Fibroblast of skin of left biceps (primary cell): ENCODE data around the gene BRI3BP.
"Not testable (repeated sequence)": the region's sequence is repeated elsewhere in the genome, so short reads cannot be mapped to it uniquely, and the experiment has no call there.

ENCODE experiments used
- DNase-seq, 2 experiments: peaks; one replicate each; pipeline ENCODE4 v3.0.0-alpha.2; 2013; ENCODE audit warnings: low read depth in 2 of 2

Gene BRI3BP

GRCh38 chr12:124972211-124972610, 21.2 kb upstream of the BRI3BP start:
- DNase-seq: no peak

GRCh38 chr12:124975276-124975675, 18.2 kb upstream of the BRI3BP start:
- DNase-seq: no peak

GRCh38 chr12:124976999-124977398, 16.4 kb upstream of the BRI3BP start:
- no peak for DNase-seq

GRCh38 chr12:124979568-124979967, 13.9 kb upstream of the BRI3BP start:
- DNase-seq: no peak

DNA sequence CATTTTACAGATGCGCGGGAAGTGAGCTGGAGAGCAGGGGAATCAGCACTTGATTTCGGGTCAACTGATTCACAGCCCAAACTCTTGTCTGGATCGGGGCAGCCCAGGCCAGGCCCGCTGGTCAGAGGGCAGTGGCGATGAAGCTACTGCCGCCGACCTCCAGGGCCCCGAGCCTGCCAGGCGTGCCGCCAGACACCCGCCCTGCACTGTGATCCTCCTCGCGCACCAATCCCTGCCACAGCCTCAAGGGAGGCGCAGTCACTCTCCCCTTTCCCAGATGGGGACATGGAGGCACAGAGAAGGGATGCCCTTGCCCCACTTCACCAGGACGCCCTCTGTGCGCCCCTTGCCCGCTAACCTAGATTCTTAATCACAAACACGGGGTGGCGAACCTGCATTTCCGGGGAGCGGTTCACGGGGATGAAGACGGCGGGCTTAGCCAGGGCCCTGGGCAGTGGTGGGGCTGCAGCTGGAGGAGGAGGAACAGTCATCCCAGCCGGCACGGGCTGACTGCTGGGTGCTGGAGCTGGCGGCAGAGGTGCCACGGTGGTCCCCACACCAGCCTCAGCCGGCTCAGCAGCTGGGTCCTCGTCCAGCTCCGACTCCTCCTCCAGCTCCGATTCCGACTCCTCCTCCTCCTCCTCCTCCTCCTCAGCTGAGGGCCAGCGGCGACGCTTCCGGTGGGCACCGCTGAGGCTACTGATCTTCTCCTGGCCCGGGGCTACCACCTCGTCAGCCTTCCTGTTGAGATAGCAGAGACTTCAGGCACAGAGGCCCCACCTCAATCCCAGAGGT, 13.2 kb upstream of the BRI3BP start:
- no peak for DNase-seq

DNA sequence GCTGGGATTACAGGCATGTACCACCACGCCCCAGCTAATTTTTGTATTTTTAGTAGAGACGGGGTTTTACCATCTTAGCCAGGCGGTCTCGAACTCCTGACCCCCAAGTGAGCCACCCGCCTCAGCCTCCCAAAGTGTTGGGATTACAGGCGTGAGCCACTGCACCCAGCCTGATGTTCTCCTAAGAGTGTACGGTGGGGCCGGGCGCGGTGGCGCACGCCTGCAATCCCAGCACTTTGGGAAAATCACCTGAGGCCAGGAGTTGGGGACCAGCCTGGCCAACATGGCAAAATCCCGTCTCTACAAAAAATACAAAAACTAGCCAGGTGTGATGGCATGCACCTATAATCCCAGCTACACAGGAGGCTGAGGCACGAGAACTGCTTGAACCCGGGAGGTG, 6.6 kb upstream of the BRI3BP start:
- not testable (repeated sequence) for DNase-seq

- DNase-seq: no peak
These were observed 395 bp upstream of the BRI3BP start for GRCh38 chr12:124992874-124993625.

- DNase-seq: no peak
These were observed 1.1 kb downstream of the BRI3BP start for GRCh38 chr12:124994437-124994975.

DNA sequence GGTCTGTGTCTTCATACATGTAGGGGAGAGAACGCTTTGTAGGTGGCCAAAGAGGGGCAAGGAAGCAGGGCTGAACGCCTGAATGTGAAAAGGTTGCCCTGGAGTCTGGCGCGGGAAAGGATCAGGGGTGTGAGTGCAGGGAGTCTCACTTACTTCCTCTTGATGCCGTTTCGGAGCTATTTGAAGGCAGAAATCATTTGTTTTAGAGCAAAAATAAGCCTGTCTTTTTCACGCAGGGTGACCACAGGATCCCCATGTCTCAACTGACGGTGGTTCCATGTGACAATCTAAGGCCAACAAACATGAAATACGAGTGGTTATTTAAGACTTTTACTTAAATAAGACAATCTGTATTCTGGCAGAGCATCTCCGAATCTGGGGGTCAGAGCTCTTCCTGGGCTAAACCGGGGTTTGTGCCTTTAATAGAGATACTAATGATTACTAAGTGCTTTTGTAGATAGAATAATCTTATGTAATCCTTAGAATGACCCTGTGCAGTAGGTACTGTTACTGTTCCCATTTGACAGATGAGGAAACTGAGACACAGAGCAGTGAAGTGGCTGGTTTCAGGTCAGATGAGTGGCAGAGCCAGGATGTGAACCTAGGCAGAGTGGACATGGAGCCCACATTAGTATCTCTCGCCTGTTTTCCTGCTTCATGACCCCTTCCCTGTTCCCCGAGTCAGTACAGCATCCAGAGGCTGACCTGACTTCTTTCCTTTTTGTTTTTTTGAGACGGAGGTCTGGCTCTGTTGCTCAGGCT, 1.9 kb downstream of the BRI3BP start:
- DNase-seq: no peak

GRCh38 chr12:124998705-124999104, 5.3 kb downstream of the BRI3BP start:
- no peak for DNase-seq

DNA sequence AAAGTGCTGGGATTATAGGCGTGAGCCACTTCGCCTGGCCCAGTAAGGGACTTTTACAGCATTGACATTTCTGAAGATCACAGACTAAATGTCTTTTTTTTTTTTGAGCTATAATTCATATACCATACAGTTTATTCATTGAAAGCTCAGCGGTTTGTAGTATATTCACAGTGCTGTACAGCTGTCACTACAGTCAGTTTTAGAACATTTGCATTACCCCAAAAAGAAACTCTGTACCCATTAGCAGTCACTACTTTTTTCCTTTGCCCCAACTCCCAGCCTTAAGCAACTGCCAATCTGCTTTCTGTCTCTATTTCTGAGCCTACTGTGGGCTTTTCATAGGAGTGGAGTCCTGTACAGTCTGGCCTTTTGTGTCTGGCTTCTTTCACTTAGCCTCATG, 8.2 kb downstream of the BRI3BP start:
- DNase-seq: no peak

GRCh38 chr12:125003021-125003420, 9.6 kb downstream of the BRI3BP start:
- DNase-seq: no peak

DNA sequence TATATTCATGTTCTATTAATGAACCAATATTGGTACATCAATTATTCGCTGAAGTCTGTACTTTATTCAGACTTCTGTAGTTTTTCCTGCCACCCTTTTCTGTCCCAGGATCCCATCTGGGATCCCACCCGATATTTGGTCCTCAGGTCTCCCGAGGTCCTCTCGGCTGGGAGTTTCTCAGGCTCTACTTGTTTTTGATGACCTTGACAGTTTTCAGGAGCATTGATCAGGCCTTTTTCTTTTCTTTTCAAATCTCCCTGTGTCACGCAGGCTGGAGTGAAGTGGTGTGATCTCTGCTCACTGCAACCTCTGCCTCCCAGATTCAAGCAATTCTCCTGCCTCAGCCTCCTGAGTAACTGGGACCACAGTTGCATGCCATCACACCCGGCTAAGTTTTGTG, 11.2 kb downstream of the BRI3BP start:
- DNase-seq: no peak

- no peak for DNase-seq
These were observed 12.2 kb downstream of the BRI3BP start for GRCh38 chr12:125005652-125006051.

GRCh38 chr12:125006365-125006764, 12.9 kb downstream of the BRI3BP start:
- no peak for DNase-seq

GRCh38 chr12:125013816-125014442, 20.5 kb downstream of the BRI3BP start:
- no peak for DNase-seq

GRCh38 chr12:125014526-125014925, 21.1 kb downstream of the BRI3BP start:
- no peak for DNase-seq

GRCh38 chr12:125015680-125016310, 22.4 kb downstream of the BRI3BP start:
- no peak for DNase-seq

GRCh38 chr12:125017801-125018200, 24.4 kb downstream of the BRI3BP start:
- DNase-seq: no peak

- no peak for DNase-seq
These were observed 24.9 kb downstream of the BRI3BP start for GRCh38 chr12:125018356-125018755.

- DNase-seq: no peak
These were observed 27.7 kb downstream of the BRI3BP start for GRCh38 chr12:125021096-125021495.
